ENCODE measurements around the gene SORCS2.

GRCh38 chr4:7206911-7207567, 14.7 kb downstream of the SORCS2 start:
- TF ChIP-seq EZH2phosphoT487 (IDR thresholded peaks at IDR 0.05; ENCODE audit: borderline replicate concordance, low read depth, low read length) (no peak), CTCF (conservative IDR thresholded peaks at IDR 0.05; ENCODE audit: low read length) (no peak)

Data from OCI-LY7 (cell line).